Glomerular endothelial cell (primary cell): Measurements from ENCODE around the gene CFAP46. TPM values are rescaled to one million over a fixed set of nuclear protein-coding genes. Genes with fewer than 3 reads are reported as not detected.
"Not testable (repeated sequence)": the region's sequence is repeated elsewhere in the genome, so short reads cannot be mapped to it uniquely, and the experiment has no call there.

Source experiments
- DNase-seq: peaks from one replicate; pipeline ENCODE4 v3.0.0-alpha.2; 2011; ENCODE audit warnings: low read depth, low spot score; ENCODE audit errors: extremely low read depth
- total RNA-seq: library from RNA; depleted of rRNA; stranded (reverse); fragments of >200 nt; gene quantifications from 2 replicates; pipeline ENCODE4 v1.2.3, GENCODE V29; 2015

CFAP46 gene
- total RNA-seq, 1 donor from 2014 or later, result 1.9 TPM

- DNase-seq, result no peak
These were observed 12.9 kb downstream of the CFAP46 start for GRCh38 chr10:132929480-132929879.

GRCh38 chr10:132928261-132928660 is 14.1 kb downstream of the CFAP46 start:
- no peak for DNase-seq

GRCh38 chr10:132927824-132928223 is 14.5 kb downstream of the CFAP46 start:
- no peak for DNase-seq

- DNase-seq, result no peak
These were observed 15.4 kb downstream of the CFAP46 start for GRCh38 chr10:132926777-132927650.

- DNase-seq, result no peak
These were observed 16.3 kb downstream of the CFAP46 start for GRCh38 chr10:132926070-132926469.

GRCh38 chr10:132925614-132926013 is 16.8 kb downstream of the CFAP46 start:
- DNase-seq, result no peak

GRCh38 chr10:132925071-132925561 is 17.3 kb downstream of the CFAP46 start:
- no peak for DNase-seq

- no peak for DNase-seq
These were observed 18.1 kb downstream of the CFAP46 start for GRCh38 chr10:132924046-132924952.

GRCh38 chr10:132923384-132923783 is 19.0 kb downstream of the CFAP46 start:
- DNase-seq, result not testable (repeated sequence)

GRCh38 chr10:132922872-132923271 is 19.5 kb downstream of the CFAP46 start:
- no peak for DNase-seq

- DNase-seq, result no peak
These were observed 20.3 kb downstream of the CFAP46 start for GRCh38 chr10:132921818-132922807.

- no peak for DNase-seq
These were observed 21.3 kb downstream of the CFAP46 start for GRCh38 chr10:132921086-132921485.

GRCh38 chr10:132920101-132920925 is 22.1 kb downstream of the CFAP46 start:
- no peak for DNase-seq

GRCh38 chr10:132919374-132920100 is 22.8 kb downstream of the CFAP46 start:
- DNase-seq, result no peak

- no peak for DNase-seq
These were observed 23.6 kb downstream of the CFAP46 start for GRCh38 chr10:132918617-132919373.

GRCh38 chr10:132918264-132918616 is 24.1 kb downstream of the CFAP46 start:
- no peak for DNase-seq

GRCh38 chr10:132916956-132917666 is 25.3 kb downstream of the CFAP46 start:
- no peak for DNase-seq
